GM12878 (cell line): ENCODE results near the gene BDH1. TPM values are rescaled to one million over a fixed set of nuclear protein-coding genes. Genes with fewer than 3 reads are reported as not detected.
A peak's percentile ranks its signal among the peaks of the same experiment; 100 is the strongest.

Experiments used
- ATAC-seq: fragments of 200-7000 bp; cut with Tn5 transposase; 3 replicates; pipeline ENCODE4 v1.9.1; 2020; ENCODE audit warnings: mild to moderate bottlenecking, moderate library complexity
- BruUV-seq: library from RNA; stranded (reverse); fragments of 400-500 nt; replicated peaks from 2 replicates; lab custom pipeline; 2021; lab: Mats Ljungman, UMichigan
- CTCF ChIA-PET: fragments of 300-600 bp; sonication (Branson Sonifier 250); formaldehyde crosslinking; extraction: SDS; loops from one replicate; lab custom pipeline; 2021; ENCODE audit warnings: inconsistent platforms; lab: Yijun Ruan, JAX
- POLR2A ChIA-PET: fragments of 350-600 bp; formaldehyde crosslinking; extraction: SDS; loops from one replicate; lab custom pipeline; 2021; ENCODE audit warnings: inconsistent platforms; lab: Charles Lee
- RAD21 ChIA-PET: fragments of 300-600 bp; sonication (Branson Sonifier 250); formaldehyde crosslinking; loops from one replicate; lab custom pipeline; 2023; ENCODE audit warnings: antibody characterized with exemption; ENCODE audit not compliant: unreplicated experiment; lab: Charles Lee
- SMC1A ChIA-PET: fragments of 300-600 bp; sonication (Branson Sonifier 250); formaldehyde crosslinking; loops from one replicate; lab custom pipeline; 2023; ENCODE audit not compliant: unreplicated experiment, uncharacterized antibody; lab: Charles Lee
- DNase-seq: peaks from one replicate; pipeline ENCODE4 v3.0.0-alpha.2; 2011; ENCODE audit warnings: low read depth, low spot score
- FAIRE-seq: peaks from 3 replicates; lab custom pipeline; 2011; peaks lifted over from hg19 to GRCh38; lab: Jason Lieb, UNC
- H2AFZ ChIP-seq: 2 replicates; pipeline ENCODE4 v1.6.0; 2011; ENCODE audit warnings: low read depth, low read length, control low read depth; ENCODE audit not compliant: control insufficient read depth
- H3K27ac ChIP-seq: 2 replicates; pipeline ENCODE4 v1.5.1; 2011; ENCODE audit warnings: control low read depth; ENCODE audit not compliant: control insufficient read depth, insufficient read depth
- H3K27me3 ChIP-seq, 2 experiments: replicated peaks in 1 of 2; 2 replicates each; pipeline versions ENCODE4 v1.6.0 to v1.6.1; 2011; ENCODE audit warnings: low read length in 1 of 2; ENCODE audit not compliant: control insufficient read depth in 2 of 2, insufficient read depth in 2 of 2
- H3K36me3 ChIP-seq, 2 experiments: 2 replicates each; pipeline ENCODE4 v1.5.1; 2011; ENCODE audit warnings: low read length in 1 of 2; ENCODE audit not compliant: control insufficient read depth in 2 of 2, insufficient read depth in 2 of 2
- H3K4me1 ChIP-seq: 2 replicates; pipeline ENCODE4 v1.6.1; 2011; ENCODE audit warnings: mild to moderate bottlenecking, low read length, moderate library complexity, mixed read lengths; ENCODE audit not compliant: control insufficient read depth, insufficient read depth
- H3K4me2 ChIP-seq: 2 replicates; pipeline ENCODE4 v1.6.0; 2011; ENCODE audit warnings: control low read depth; ENCODE audit not compliant: control insufficient read depth, insufficient read depth
- H3K4me3 ChIP-seq: fragments of 200-600 bp; sonication (generic); 2 replicates; pipeline ENCODE4 v1.5.1; 2016
- H3K79me2 ChIP-seq: 2 replicates; pipeline ENCODE4 v1.6.0; 2011; ENCODE audit warnings: low read length; ENCODE audit not compliant: control insufficient read depth, insufficient read depth
- H3K9ac ChIP-seq: 2 replicates; pipeline ENCODE4 v1.8.0; 2011; ENCODE audit warnings: low read length, control low read depth, mixed read lengths; ENCODE audit not compliant: control insufficient read depth, insufficient read depth
- H3K9me3 ChIP-seq: replicated peaks from 3 replicates; pipeline ENCODE4 v1.5.1; 2011; ENCODE audit warnings: mild to moderate bottlenecking, low read length; ENCODE audit not compliant: control insufficient read depth, insufficient read depth
- H4K20me1 ChIP-seq: 2 replicates; pipeline ENCODE4 v1.6.0; 2011; ENCODE audit not compliant: control insufficient read depth, insufficient read depth
- ATF3 ChIP-seq: IDR thresholded peaks from 2 replicates; pipeline ENCODE4 v1.6.1; 2011; ENCODE audit warnings: low read depth, mild to moderate bottlenecking, low read length, moderate library complexity, borderline replicate concordance; ENCODE audit errors: extremely low read depth
- CBX3 ChIP-seq: fragments of 200-600 bp; sonication (generic); IDR thresholded peaks from 2 replicates; pipeline ENCODE4 v1.6.1; 2016; ENCODE audit warnings: low read depth, borderline replicate concordance
- EP300 ChIP-seq, 2 experiments: fragments of 150-350 bp in 1 of 2; IDR thresholded peaks; 2 replicates each; pipeline ENCODE4 v1.6.1; 2011 to 2012; ENCODE audit warnings: low read depth in 2 of 2, low read length in 2 of 2, borderline replicate concordance in 1 of 2, improper control_type of control experiment in 1 of 2, inconsistent platforms in 1 of 2; ENCODE audit not compliant: control insufficient read depth in 1 of 2
- ETV6 ChIP-seq, 2 experiments: fragments of 450-650 bp in 1 of 2; IDR thresholded peaks in 1 of 2; conservative IDR thresholded peaks in 1 of 2; 2 replicates each; pipeline ENCODE4 v1.6.1; 2014; ENCODE audit warnings: antibody characterized with exemption in 1 of 2, borderline replicate concordance in 1 of 2, low read depth in 1 of 2, mild to moderate bottlenecking in 1 of 2, moderate library complexity in 1 of 2
- FOXM1 ChIP-seq: IDR thresholded peaks from 2 replicates; pipeline ENCODE4 v1.6.1; 2012; ENCODE audit warnings: low read depth, mild to moderate bottlenecking, inconsistent platforms, low read length, moderate library complexity
- IKZF1 ChIP-seq: fragments of 450-650 bp; conservative IDR thresholded peaks from 2 replicates; pipeline ENCODE4 v1.6.1; 2017; ENCODE audit warnings: antibody characterized with exemption, mild to moderate bottlenecking
- IRF4 ChIP-seq: IDR thresholded peaks from 2 replicates; pipeline ENCODE4 v1.6.1; 2011; ENCODE audit warnings: low read depth, low read length
- LARP7 ChIP-seq: fragments of 450-650 bp; IDR thresholded peaks from 2 replicates; pipeline ENCODE4 v1.6.1; 2017; ENCODE audit warnings: mild to moderate bottlenecking
- MYB ChIP-seq: fragments of 150-350 bp; IDR thresholded peaks from 2 replicates; pipeline ENCODE4 v1.6.1; 2014; ENCODE audit warnings: mild to moderate bottlenecking, low read depth, low read length, borderline replicate concordance
- NFIC ChIP-seq: IDR thresholded peaks from 2 replicates; pipeline ENCODE4 v1.6.1; 2012; ENCODE audit warnings: low read depth, mild to moderate bottlenecking, inconsistent platforms, low read length, moderate library complexity
- PKNOX1 ChIP-seq: fragments of 450-650 bp; IDR thresholded peaks from 2 replicates; pipeline ENCODE4 v1.6.1; 2016; ENCODE audit warnings: mild to moderate bottlenecking
- POLR2AphosphoS2 ChIP-seq: IDR thresholded peaks from 2 replicates; pipeline ENCODE4 v1.6.1; 2011; ENCODE audit warnings: low read depth, mild to moderate bottlenecking, low read length, improper control_type of control experiment, moderate library complexity
- RB1 ChIP-seq: fragments of 450-650 bp; formaldehyde crosslinking; IDR thresholded peaks from 2 replicates; pipeline ENCODE4 v1.6.1; 2017; ENCODE audit warnings: mild to moderate bottlenecking, borderline replicate concordance
- RUNX3 ChIP-seq: IDR thresholded peaks from 2 replicates; pipeline ENCODE4 v1.6.1; 2012; ENCODE audit warnings: low read length, inconsistent platforms
- SMC3 ChIP-seq: IDR thresholded peaks from 2 replicates; pipeline ENCODE4 v1.6.1; 2011; ENCODE audit warnings: low read length, improper control_type of control experiment, borderline replicate concordance
- SPI1 ChIP-seq: IDR thresholded peaks from 2 replicates; pipeline ENCODE4 v1.6.1; 2011; ENCODE audit warnings: low read depth, mild to moderate bottlenecking, low read length, moderate library complexity, borderline replicate concordance; ENCODE audit not compliant: insufficient read depth
- TBL1XR1 ChIP-seq: IDR thresholded peaks from 2 replicates; pipeline ENCODE4 v1.6.1; 2012; ENCODE audit warnings: low read depth, low read length, improper control_type of control experiment
- ZBTB4 ChIP-seq: fragments of 450-650 bp; formaldehyde crosslinking; IDR thresholded peaks from 2 replicates; pipeline ENCODE4 v1.4.0; 2022; ENCODE audit warnings: mild to moderate bottlenecking, moderate library complexity
- WGBS: methylation state at CpG from one replicate; pipeline ENCODE4 v1.1.6; 2016; ENCODE audit warnings: low lambda C conversion rate; ENCODE audit not compliant: insufficient replicate concordance, insufficient coverage; ENCODE audit errors: missing lambda C conversion rate; 5-methylcytosine and 5-hydroxymethylcytosine counted together
- in situ Hi-C: fragments of 300-500 bp; cut with MboI; formaldehyde crosslinking; loops from 9 replicates; pipeline ENCODE4 v1.14.3; 2018; ENCODE audit warnings: mixed read lengths
- intact Hi-C: fragments of 100-400 bp; cut with micrococcal nuclease; formaldehyde crosslinking; loops from one replicate; pipeline ENCODE4 v1.14.2; 2022; ENCODE audit not compliant: unreplicated experiment
- polyA plus RNA-seq, 11 experiments: library from polyadenylated mRNA; depleted of rRNA in 4 of 11; unstranded in 6 of 11; stranded (reverse) in 5 of 11; fragments of >200 nt; fragmentation: Nextera tagmentation in 4 of 11; fragmentation: Illumina TruSeq in 1 of 11; extraction: Ambion mirVana in 4 of 11; extraction: Trizol in 1 of 11; gene quantifications; 1 replicate in 1 of 11; 2 replicates in 10 of 11; pipeline versions ENCODE4 v1.2.1 to v1.2.3, GENCODE V29; 2011 to 2016; ENCODE audit warnings: inconsistent platforms in 2 of 11, missing spikeins in 2 of 11, low read depth in 1 of 11
- total RNA-seq, 4 experiments: library from RNA; depleted of rRNA in 3 of 4; stranded (reverse); fragments of >200 nt in 3 of 4; fragmentation: Illumina TruSeq in 1 of 4; extraction: Trizol in 1 of 4; gene quantifications; 2 replicates each; pipeline versions ENCODE4 v1.2.1 to v1.2.3, GENCODE V29; 2013 to 2021

BDH1 gene
- total and polyA plus RNA-seq, 10 of the 15 experiments (the other 5 are each of a cell fraction or from before 2014, with no cell fraction given) = 11.3 to 84.5 (median 60.3) TPM

- Histone ChIP-seq H3K9ac (no peak overlapping the region), H3K36me3 (no peaks in the 10 kb centered on the region), H3K4me1 (peaks cover 19% of the 10 kb centered on the region), H3K27me3 (no peaks in the 10 kb centered on the region), H3K79me2 (no peaks in the 10 kb centered on the region), H2AFZ (peak overlapping the region; percentile 78), H3K27ac (peak overlapping the region; percentile 63), H3K9me3 (peaks cover 5% of the 10 kb centered on the region; the same call in 2 of the 3 replicates), H3K4me3 (no peak overlapping the region), H4K20me1 (no peaks in the 10 kb centered on the region), H3K4me2 (peak overlapping the region; percentile 71)
- SMC1A ChIA-PET = interaction anchor here (0.7 to 4.8 kb wide), 27 partner anchors 14 to 457 kb away, joined by 3 to 89 read pairs (median 4); no protein-coding TSS in a partner anchor
- intact Hi-C loops = loop anchor here (1.0 to 5.0 kb wide), 5 partner anchors 45 to 525 kb away; no protein-coding TSS in a partner anchor
- POLR2A ChIA-PET = interaction anchor here (1.1 kb wide), 1 partner anchor 274 kb away, joined by 5 read pairs; no protein-coding TSS in a partner anchor
- in situ Hi-C loops = loop anchor here (5.0 to 25.0 kb wide), 2 partner anchors 250 to 515 kb away; no protein-coding TSS in a partner anchor
- 47% methylated on average over 12 of the region's 12 CpGs for WGBS
- RAD21 ChIA-PET = interaction anchor here (0.7 to 4.8 kb wide), 18 partner anchors 13 to 473 kb away, joined by 3 to 86 read pairs (median 4); partner anchors contain the start of gene MELTF
- DNase-seq = peak; percentile 57
- ATAC-seq = peak; percentile 97
- BruUV-seq = no TSS peak
- FAIRE-seq = peak; percentile 88
- CTCF ChIA-PET = interaction anchor here (0.6 to 5.6 kb wide), 36 partner anchors 9 to 739 kb away, joined by 3 to 141 read pairs (median 4); no protein-coding TSS in a partner anchor
- TF ChIP-seq IRF4 (peak; percentile 78), RB1 (no peak), IKZF1 (peak; percentile 44), SPI1 (peak; percentile 64), ZBTB4 (CRISPR knock-in tag) (no peak), SMC3 (peak; percentile 74), ATF3 (no peak), ETV6 (conservative IDR thresholded peaks at IDR 0.05 in 1 of 2, IDR thresholded peaks at IDR 0.05 in 1 of 2; ENCODE audit: borderline replicate concordance in 1 of 2, low read depth in 1 of 2) (0 out of 4 replicates have a peak, but pooled peaks of 1 of the 2 experiments have one; percentile 38), CBX3 (no peak), RUNX3 (peak; percentile 23; the same call in 1 of the 2 replicates), TBL1XR1 (no peak), POLR2AphosphoS2 (no peak), MYB (no peak), LARP7 (no peak), PKNOX1 (no peak), FOXM1 (no peak), EP300 (IDR thresholded peaks at IDR 0.05; ENCODE audit: borderline replicate concordance in 1 of 2, control insufficient read depth in 1 of 2, low read depth in 2 of 2, low read length in 2 of 2) (no peak), NFIC (no peak; the same call in 1 of the 2 replicates)
Measured at GRCh38 chr3:197501879-197502620, 53.7 kb downstream of the BDH1 start.
